Sigmoid colon (tissue), 7 donors: ENCODE data around the gene MEGF8. TPM values are rescaled to one million over a fixed set of nuclear protein-coding genes. Genes with fewer than 3 reads are reported as not detected.
"Not testable (repeated sequence)": the region's sequence is repeated elsewhere in the genome, so short reads cannot be mapped to it uniquely, and the experiment has no call there.

Source experiments
- DNase-seq: peaks from one replicate; pipeline ENCODE4 v3.0.0-alpha.2; 2019
- H3K27ac ChIP-seq, 4 donors: fragments of 200-600 bp; sonication (generic); one replicate each; pipeline ENCODE4 v1.5.1; 2016 to 2019; ENCODE audit warnings: mild to moderate bottlenecking in 1 of 4
- H3K27me3 ChIP-seq, 3 donors: fragments of 200-600 bp; sonication (generic); one replicate each; pipeline ENCODE4 v1.5.1; 2019; ENCODE audit warnings: mild to moderate bottlenecking in 1 of 3
- H3K36me3 ChIP-seq, 4 donors: fragments of 200-600 bp; sonication (generic); one replicate each; pipeline ENCODE4 v1.5.1; 2016 to 2019
- H3K4me1 ChIP-seq, 4 donors: fragments of 200-600 bp; sonication (generic); one replicate each; pipeline ENCODE4 v1.5.1; 2017 to 2019
- H3K4me3 ChIP-seq, 4 donors: fragments of 200-600 bp; sonication (generic); one replicate each; pipeline ENCODE4 v1.5.1; 2017 to 2019; ENCODE audit warnings: mild to moderate bottlenecking in 2 of 4, moderate library complexity in 1 of 4
- H3K9me3 ChIP-seq, 4 donors: fragments of 200-600 bp in 3 of 4; sonication (generic) in 3 of 4; one replicate each; pipeline versions ENCODE4 v1.5.1 to v1.6.1; 2013 to 2019
- CTCF ChIP-seq, 4 experiments: fragments of 450-650 bp in 3 of 4; fragments of 200-600 bp in 1 of 4; IDR thresholded peaks; one replicate each; pipeline ENCODE4 v1.5.1; 2016 to 2019; ENCODE audit warnings: antibody characterized with exemption in 4 of 4, mild to moderate bottlenecking in 3 of 4, moderate library complexity in 2 of 4
- EP300 ChIP-seq, 4 donors: sonication (generic); formaldehyde crosslinking; IDR thresholded peaks; one replicate each; pipeline ENCODE4 v1.6.1; 2017; ENCODE audit warnings: antibody characterized with exemption in 4 of 4
- POLR2A ChIP-seq, 2 donors: fragments of 450-650 bp; IDR thresholded peaks; one replicate each; pipeline ENCODE4 v1.6.1; 2016; ENCODE audit warnings: antibody characterized with exemption in 2 of 2, mild to moderate bottlenecking in 2 of 2, moderate library complexity in 2 of 2
- POLR2AphosphoS5 ChIP-seq, 4 donors: sonication (generic); formaldehyde crosslinking; IDR thresholded peaks; one replicate each; pipeline ENCODE4 v1.6.1; 2017; ENCODE audit warnings: antibody characterized with exemption in 4 of 4
- WGBS, 2 donors: extraction: QIAGEN DNeasy Blood & Tissue Kit; methylation state at CpG; one replicate each; pipeline ENCODE4 v1.1.7; 2013; 5-methylcytosine and 5-hydroxymethylcytosine counted together
- intact Hi-C: fragments of 100-400 bp; cut with DNase I; formaldehyde crosslinking; loops from one replicate; pipeline ENCODE4 v1.15.1; 2023
- polyA plus RNA-seq, 3 donors: library from polyadenylated mRNA; stranded (reverse); fragments of 200-250 nt; gene quantifications; one replicate each; pipeline ENCODE4 v1.2.3, GENCODE V29; 2013
- total RNA-seq, 4 donors: library from RNA; depleted of rRNA; stranded (reverse); fragments of >200 nt; gene quantifications; one replicate each; pipeline ENCODE4 v1.1.0, GENCODE V29; 2016
- donor health status: healthy with polysubstance abuse.
- donor health status: Bipolar disorder and iron deficiency.
- donor health status: healthy.

Gene MEGF8
- total and polyA plus RNA-seq, 7 donors: 1.8 to 21.6 (median 5.9) TPM

GRCh38 chr19:42334697-42335373 lies 9.4 kb downstream of the MEGF8 start:
- Histone ChIP-seq H3K9me3 (no peaks in the 10 kb centered on the region), H3K36me3 (peaks cover 0 to 48% (median 8%) of the 10 kb centered on the region in 4 donors), H3K4me1 (peaks cover 0 to 6% (median 0%) of the 10 kb centered on the region in 4 donors), H3K27me3 (no peaks in the 10 kb centered on the region), H3K4me3 (no peak overlapping the region), H3K27ac (no peak overlapping the region)
- TF ChIP-seq EP300 (IDR thresholded peaks at IDR 0.05): no peak
- no peak for TF ChIP-seq POLR2A (IDR thresholded peaks at IDR 0.05)
- TF ChIP-seq CTCF (IDR thresholded peaks at IDR 0.05): no peak
- no peak for TF ChIP-seq POLR2AphosphoS5 (IDR thresholded peaks at IDR 0.05)
- intact Hi-C loops: no loop called here
- WGBS, 2 donors: 92 to 93% methylated on average over 13 of the region's 13 CpGs
- DNase-seq: no peak

- Histone ChIP-seq H3K4me1 (peaks cover 0 to 6% (median 0%) of the 10 kb centered on the region in 4 donors), H3K36me3 (peaks cover 0 to 50% (median 8%) of the 10 kb centered on the region in 4 donors), H3K27me3 (no peaks in the 10 kb centered on the region), H3K4me3 (no peak overlapping the region), H3K9me3 (no peaks in the 10 kb centered on the region), H3K27ac (no peak overlapping the region)
- intact Hi-C loops: no loop called here
- 90 to 91% methylated on average over 7 of the region's 7 CpGs for WGBS, 2 donors
- TF ChIP-seq POLR2A (IDR thresholded peaks at IDR 0.05): no peak
- no peak for TF ChIP-seq POLR2AphosphoS5 (IDR thresholded peaks at IDR 0.05)
- no peak for TF ChIP-seq EP300 (IDR thresholded peaks at IDR 0.05)
- TF ChIP-seq CTCF (IDR thresholded peaks at IDR 0.05): no peak
- no peak for DNase-seq
These were observed 10.0 kb downstream of the MEGF8 start for GRCh38 chr19:42335374-42335936.

GRCh38 chr19:42335971-42336370 lies 10.5 kb downstream of the MEGF8 start:
- WGBS, 2 donors: 95 to 96% methylated on average over 19 of the region's 19 CpGs
- intact Hi-C loops: no loop called here
- no peak for DNase-seq
- no peaks in the 10 kb centered on the region for H3K27me3 ChIP-seq
- H3K9me3 ChIP-seq: no peaks in the 10 kb centered on the region
- H3K36me3 ChIP-seq: peaks cover 0 to 50% (median 8%) of the 10 kb centered on the region in 4 donors
- H3K4me1 ChIP-seq: peaks cover 0 to under 1% (median 0%) of the 10 kb centered on the region in 4 donors
- TF ChIP-seq POLR2AphosphoS5 (IDR thresholded peaks at IDR 0.05) (no peak), CTCF (IDR thresholded peaks at IDR 0.05) (no peak), EP300 (IDR thresholded peaks at IDR 0.05) (no peak), POLR2A (IDR thresholded peaks at IDR 0.05) (no peak)
- no peak overlapping the region for H3K4me3 ChIP-seq
- H3K27ac ChIP-seq: no peak overlapping the region

- intact Hi-C loops, H3K4me3 ChIP-seq, H3K27me3 ChIP-seq, H3K4me1 ChIP-seq, H3K27ac ChIP-seq, H3K9me3 ChIP-seq, DNase-seq: not testable (repeated sequence)
- whole genome bisulfite sequencing, 2 donors: 88 to 89% methylated on average over 7 of the region's 7 CpGs
- H3K36me3 ChIP-seq: peaks cover 0 to 68% (median 8%) of the 10 kb centered on the region in 4 donors
These were observed 13.9 kb downstream of the MEGF8 start for GRCh38 chr19:42339126-42339860.

- H3K9me3 ChIP-seq, DNase-seq, H3K4me3 ChIP-seq, H3K27ac ChIP-seq, intact Hi-C loops, H3K27me3 ChIP-seq, H3K4me1 ChIP-seq: not testable (repeated sequence)
- peaks cover 5 to 70% (median 10%) of the 10 kb centered on the region in 4 donors for H3K36me3 ChIP-seq
- whole genome bisulfite sequencing, 2 donors: 96 to 98% methylated on average over 4 of the region's 4 CpGs
These were observed 14.5 kb downstream of the MEGF8 start for GRCh38 chr19:42339922-42340321.
